ENCODE results near the gene ANO3.

Gene ANO3

GRCh38 chr11:26676641-26677040 is 344.7 kb downstream of the ANO3 start:
- no peak for TF ChIP-seq CTCF (IDR thresholded peaks at IDR 0.05)
- H3K9me3 ChIP-seq, result no peaks in the 10 kb centered on the region
- H3K4me3 ChIP-seq (ENCODE audit: low read depth in 1 of 2, low read length in 1 of 2), result no peak overlapping the region
- no peaks in the 10 kb centered on the region for H3K27me3 ChIP-seq
- H3K36me3 ChIP-seq, result no peaks in the 10 kb centered on the region
- H3K27ac ChIP-seq, result no peak overlapping the region
- H3K4me1 ChIP-seq (ENCODE audit: control insufficient read depth in 1 of 2, insufficient read depth in 1 of 2, low read depth in 1 of 2, low read length in 1 of 2), result no peaks in the 10 kb centered on the region

GRCh38 chr11:26677566-26677965 is 345.6 kb downstream of the ANO3 start:
- TF ChIP-seq CTCF (IDR thresholded peaks at IDR 0.05), result no peak
- no peaks in the 10 kb centered on the region for H3K27me3 ChIP-seq

GRCh38 chr11:26687351-26687750 is 355.4 kb downstream of the ANO3 start:
- no peaks in the 10 kb centered on the region for H3K4me1 ChIP-seq (ENCODE audit: control insufficient read depth in 1 of 2, insufficient read depth in 1 of 2, low read depth in 1 of 2, low read length in 1 of 2)
- TF ChIP-seq CTCF (IDR thresholded peaks at IDR 0.05), result no peak

More at GRCh38 chr11:26677566-26677965, 345.6 kb downstream of the ANO3 start:
- H3K4me3 ChIP-seq (ENCODE audit: low read depth in 1 of 2, low read length in 1 of 2), result no peak overlapping the region
- H3K4me1 ChIP-seq (ENCODE audit: control insufficient read depth in 1 of 2, insufficient read depth in 1 of 2, low read depth in 1 of 2, low read length in 1 of 2), result no peaks in the 10 kb centered on the region
- no peaks in the 10 kb centered on the region for H3K36me3 ChIP-seq
- no peaks in the 10 kb centered on the region for H3K9me3 ChIP-seq
- H3K27ac ChIP-seq, result no peak overlapping the region

GRCh38 chr11:26688701-26689100 is 356.8 kb downstream of the ANO3 start:
- Histone ChIP-seq H3K36me3 (no peaks in the 10 kb centered on the region), H3K4me3 (ENCODE audit: low read depth in 1 of 2, low read length in 1 of 2) (no peak overlapping the region), H3K4me1 (ENCODE audit: control insufficient read depth in 1 of 2, insufficient read depth in 1 of 2, low read depth in 1 of 2, low read length in 1 of 2) (no peaks in the 10 kb centered on the region), H3K27ac (no peak overlapping the region), H3K9me3 (no peaks in the 10 kb centered on the region), H3K27me3 (no peaks in the 10 kb centered on the region)
- TF ChIP-seq CTCF (IDR thresholded peaks at IDR 0.05), result no peak

More at GRCh38 chr11:26687351-26687750, 355.4 kb downstream of the ANO3 start:
- no peaks in the 10 kb centered on the region for H3K27me3 ChIP-seq
- no peaks in the 10 kb centered on the region for H3K9me3 ChIP-seq
- no peaks in the 10 kb centered on the region for H3K36me3 ChIP-seq
- no peak overlapping the region for H3K27ac ChIP-seq
- H3K4me3 ChIP-seq (ENCODE audit: low read depth in 1 of 2, low read length in 1 of 2), result no peak overlapping the region

- Histone ChIP-seq H3K4me3 (ENCODE audit: low read depth in 1 of 2, low read length in 1 of 2) (no peak overlapping the region), H3K36me3 (no peaks in the 10 kb centered on the region), H3K27me3 (no peaks in the 10 kb centered on the region), H3K27ac (no peak overlapping the region), H3K4me1 (ENCODE audit: control insufficient read depth in 1 of 2, insufficient read depth in 1 of 2, low read depth in 1 of 2, low read length in 1 of 2) (no peaks in the 10 kb centered on the region), H3K9me3 (no peaks in the 10 kb centered on the region)
- TF ChIP-seq CTCF (IDR thresholded peaks at IDR 0.05), result no peak
These were observed 364.4 kb downstream of the ANO3 start for GRCh38 chr11:26696330-26696729.

- Histone ChIP-seq H3K9me3 (no peaks in the 10 kb centered on the region), H3K27me3 (no peaks in the 10 kb centered on the region), H3K27ac (no peak overlapping the region), H3K36me3 (no peaks in the 10 kb centered on the region), H3K4me1 (ENCODE audit: control insufficient read depth in 1 of 2, insufficient read depth in 1 of 2, low read depth in 1 of 2, low read length in 1 of 2) (no peaks in the 10 kb centered on the region), H3K4me3 (ENCODE audit: low read depth in 1 of 2, low read length in 1 of 2) (no peak overlapping the region)
- TF ChIP-seq CTCF (IDR thresholded peaks at IDR 0.05), result no peak
These were observed 366.3 kb downstream of the ANO3 start for GRCh38 chr11:26698224-26698623.

Data from neutrophil (primary cell).